ENCODE measurements around the gene GPR3.

DNA sequence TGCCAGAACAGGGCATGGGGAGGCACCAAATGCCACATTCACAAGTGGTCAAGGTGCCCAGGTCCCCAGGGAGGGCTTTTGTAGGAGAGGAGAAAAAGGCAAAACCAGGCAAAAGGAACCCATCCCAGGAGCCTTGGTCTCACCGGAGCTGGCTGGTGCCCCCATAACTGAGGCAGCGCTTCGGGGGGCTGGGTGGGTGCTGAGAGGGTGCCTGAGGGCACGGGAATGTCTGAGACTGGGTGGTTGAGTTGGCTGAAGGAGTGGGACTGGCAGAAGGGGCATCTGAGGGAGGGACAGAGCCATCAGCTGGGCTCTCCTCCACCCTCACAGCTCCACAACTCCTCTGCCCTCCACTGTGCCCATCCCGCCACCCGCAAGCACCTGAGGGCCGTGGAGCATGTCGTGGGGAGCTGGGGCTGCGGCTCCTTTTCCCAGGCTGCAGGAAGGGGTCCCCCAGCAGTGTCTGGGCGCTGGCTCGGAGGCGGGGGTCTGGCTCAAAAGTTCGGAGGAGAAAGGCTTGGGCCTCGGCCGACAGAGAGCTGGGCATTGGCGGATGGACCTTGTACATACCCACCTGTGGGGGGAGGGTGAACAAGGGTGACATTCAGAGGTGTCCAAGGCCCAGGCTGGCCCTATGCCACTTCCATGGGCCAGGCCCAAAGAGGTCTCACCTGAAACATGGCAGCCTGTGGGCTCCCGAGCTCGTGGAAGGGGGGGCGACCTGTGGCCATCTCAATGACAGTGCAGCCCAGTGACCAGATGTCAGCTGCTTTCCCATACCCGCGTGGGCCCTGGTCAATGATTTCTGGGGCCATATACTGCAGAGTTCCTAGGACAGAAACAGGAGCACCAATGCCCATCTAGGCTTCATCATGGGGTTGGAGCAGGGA, 34.1 kb upstream of the GPR3 start:
- TF ChIP-seq, protein P1, sequence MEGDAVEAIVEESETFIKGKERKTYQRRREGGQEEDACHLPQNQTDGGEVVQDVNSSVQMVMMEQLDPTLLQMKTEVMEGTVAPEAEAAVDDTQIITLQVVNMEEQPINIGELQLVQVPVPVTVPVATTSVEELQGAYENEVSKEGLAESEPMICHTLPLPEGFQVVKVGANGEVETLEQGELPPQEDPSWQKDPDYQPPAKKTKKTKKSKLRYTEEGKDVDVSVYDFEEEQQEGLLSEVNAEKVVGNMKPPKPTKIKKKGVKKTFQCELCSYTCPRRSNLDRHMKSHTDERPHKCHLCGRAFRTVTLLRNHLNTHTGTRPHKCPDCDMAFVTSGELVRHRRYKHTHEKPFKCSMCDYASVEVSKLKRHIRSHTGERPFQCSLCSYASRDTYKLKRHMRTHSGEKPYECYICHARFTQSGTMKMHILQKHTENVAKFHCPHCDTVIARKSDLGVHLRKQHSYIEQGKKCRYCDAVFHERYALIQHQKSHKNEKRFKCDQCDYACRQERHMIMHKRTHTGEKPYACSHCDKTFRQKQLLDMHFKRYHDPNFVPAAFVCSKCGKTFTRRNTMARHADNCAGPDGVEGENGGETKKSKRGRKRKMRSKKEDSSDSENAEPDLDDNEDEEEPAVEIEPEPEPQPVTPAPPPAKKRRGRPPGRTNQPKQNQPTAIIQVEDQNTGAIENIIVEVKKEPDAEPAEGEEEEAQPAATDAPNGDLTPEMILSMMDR (IDR thresholded peaks at IDR 0.05), result no peak
- TF ChIP-seq POLR2A (IDR thresholded peaks at IDR 0.05), result peak in 1 of 2 donors; percentile 8
